T-helper 2 cell (primary cell): ENCODE measurements around the gene RAB17.
"Not testable (repeated sequence)": the region's sequence is repeated elsewhere in the genome, so short reads cannot be mapped to it uniquely, and the experiment has no call there.

ENCODE experiments used
- DNase-seq, 5 experiments: peaks; one replicate each; pipeline versions ENCODE4 v3.0.0 to v3.0.0-alpha.2; 2012 to 2022

The RAB17 gene

DNA sequence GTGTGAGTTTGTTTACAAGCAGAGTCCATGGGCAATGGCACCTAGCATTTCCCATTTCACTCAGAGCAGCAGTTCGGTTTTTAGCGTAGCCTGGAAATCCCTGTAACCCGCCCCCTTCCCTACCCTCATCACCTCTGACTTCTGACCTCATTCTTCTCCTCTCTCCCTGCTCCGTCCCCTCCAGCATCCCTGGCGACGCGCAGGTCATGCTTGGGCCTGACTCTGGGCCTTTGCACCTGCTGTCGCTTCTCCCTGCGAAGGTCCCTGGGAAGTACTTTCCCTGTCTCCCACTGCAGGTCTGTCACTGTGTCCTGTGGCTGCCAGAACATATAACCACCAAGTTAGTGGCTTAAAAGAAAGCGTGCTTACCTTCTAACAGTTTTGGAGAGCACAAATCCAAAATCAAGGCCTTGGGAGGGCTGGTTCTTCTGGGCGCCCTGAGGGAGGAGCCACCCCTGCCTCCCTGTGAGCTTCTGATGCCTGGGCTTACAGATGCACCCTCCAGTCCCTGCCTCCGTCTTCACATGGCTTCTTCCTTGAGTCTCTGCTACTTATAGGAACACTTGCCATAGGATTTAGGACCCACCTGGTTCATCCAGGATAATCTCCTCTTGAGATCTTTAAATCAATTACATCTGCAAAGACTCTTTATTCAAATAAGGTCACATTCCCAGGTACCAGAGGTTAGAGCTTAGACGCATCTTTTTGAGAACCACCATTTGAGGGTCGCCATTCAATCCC, 8.1 kb upstream of the RAB17 start:
- no peak for DNase-seq

DNA sequence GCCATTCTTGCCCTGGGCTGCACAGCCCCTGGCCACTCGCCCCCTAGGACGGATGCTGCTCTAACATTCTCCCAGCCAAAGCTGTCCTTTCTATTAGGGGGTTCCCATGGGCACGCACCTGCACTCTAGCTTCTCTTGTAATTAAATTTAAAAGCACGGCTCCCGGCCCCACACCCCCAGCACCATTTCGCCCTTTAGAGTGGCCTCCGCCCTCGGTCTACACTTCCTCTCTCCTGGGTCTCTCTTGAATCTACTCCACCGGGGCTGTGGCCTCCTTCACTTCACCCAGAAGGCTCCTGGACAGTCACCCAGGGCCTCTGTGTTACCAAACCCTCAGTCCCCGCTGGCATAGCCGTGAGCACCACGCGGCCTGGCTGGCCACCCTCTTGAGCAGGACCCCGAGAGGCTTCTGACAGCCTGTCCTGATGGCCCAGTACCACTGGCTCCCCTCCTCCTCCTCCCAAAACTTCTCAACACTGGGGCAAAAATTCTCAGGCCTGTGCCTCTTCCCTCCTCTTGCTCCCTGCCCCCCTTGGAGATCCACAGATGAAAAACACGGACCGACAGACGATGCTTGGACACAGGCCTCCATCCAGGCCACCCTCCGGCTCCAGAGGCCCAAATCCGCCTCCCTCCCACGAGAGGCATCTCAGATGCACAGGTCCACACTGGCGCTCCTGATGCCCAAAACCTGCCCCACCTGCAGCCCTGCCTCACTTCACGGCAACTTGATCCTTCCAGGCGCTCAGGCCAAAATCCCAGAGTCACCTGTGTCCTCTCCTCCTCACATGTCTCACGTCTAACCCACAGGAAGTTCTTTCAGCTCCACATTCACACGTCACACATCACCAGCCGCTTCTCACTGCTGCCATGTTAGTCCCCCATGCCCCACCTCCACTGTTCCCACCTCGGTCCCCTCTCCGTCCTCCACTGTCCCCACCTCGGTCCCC, 6.9 kb upstream of the RAB17 start:
- no peak for DNase-seq

DNA sequence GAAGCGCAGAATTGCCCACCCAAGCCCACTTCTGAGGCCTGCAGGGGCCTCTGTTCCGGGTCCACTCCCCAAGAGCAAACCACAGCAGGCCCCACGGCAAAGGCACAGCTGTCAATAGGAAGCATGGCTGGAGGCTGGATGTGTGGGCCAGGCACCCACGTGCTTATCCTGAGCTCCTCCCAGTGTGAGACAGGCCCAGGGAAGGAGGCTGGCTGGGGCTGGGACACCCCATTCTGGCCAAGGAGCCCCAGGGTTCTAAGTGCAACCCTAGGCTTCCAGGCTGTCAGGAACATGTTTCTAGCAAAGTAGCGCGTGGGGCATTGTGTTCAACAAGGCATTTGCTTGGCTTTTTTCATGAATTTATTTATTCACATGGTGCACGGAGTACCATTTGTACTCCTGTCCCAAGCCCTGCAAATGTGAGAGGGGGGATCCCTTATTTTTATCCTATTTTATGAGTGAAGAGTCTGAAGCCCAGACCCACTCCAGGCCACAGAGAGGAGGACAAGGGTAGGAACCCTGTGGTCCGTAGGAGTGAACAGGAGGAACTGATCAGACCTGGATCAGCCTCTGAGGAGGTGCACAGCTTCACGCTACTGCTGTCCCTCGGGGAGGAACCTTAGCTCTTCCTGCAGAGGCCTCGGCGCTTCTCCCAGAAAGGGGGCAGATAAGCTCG, 6.1 kb upstream of the RAB17 start:
- DNase-seq = no peak

DNA sequence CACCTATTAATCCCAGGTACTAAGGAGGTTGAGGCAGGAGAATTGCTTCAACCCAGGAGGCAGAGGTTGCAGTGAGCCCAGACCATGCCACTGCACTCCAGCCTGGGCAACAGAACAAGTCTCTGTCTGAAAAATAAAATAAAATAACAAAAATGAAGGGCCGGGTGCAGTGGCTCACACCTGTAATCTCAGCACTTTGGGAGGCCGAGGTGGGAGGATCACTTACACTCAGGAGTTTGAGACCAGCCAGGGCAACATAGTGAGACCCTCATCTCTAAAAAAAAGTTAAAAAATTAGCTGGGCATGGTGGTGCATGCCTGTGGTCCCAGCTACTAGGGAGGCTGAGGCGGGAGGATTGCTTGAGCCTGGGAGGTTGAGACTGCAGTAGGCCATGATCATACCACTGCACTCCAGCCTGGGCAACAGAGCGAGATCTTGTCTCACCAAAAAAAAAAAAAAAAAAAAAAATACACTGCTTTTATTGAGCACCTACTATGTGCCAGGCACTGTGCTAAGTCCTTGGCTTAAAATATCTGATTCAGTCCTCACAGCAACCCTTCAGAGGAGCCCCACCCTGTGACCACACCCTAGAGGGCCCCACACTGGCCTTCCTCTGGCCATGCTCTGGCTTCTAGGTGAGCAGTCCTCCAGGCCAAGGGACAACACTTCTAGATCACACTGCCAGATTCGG, 5.4 kb upstream of the RAB17 start:
- DNase-seq = not testable (repeated sequence)

- DNase-seq = no peak
Observed at GRCh38 chr2:237594514-237594871, 4.0 kb upstream of the RAB17 start.

- no peak for DNase-seq
Observed at GRCh38 chr2:237593596-237594320, 3.2 kb upstream of the RAB17 start.

- DNase-seq = no peak
Observed at GRCh38 chr2:237593036-237593435, 2.5 kb upstream of the RAB17 start.

GRCh38 chr2:237592425-237592980, 2.0 kb upstream of the RAB17 start:
- no peak for DNase-seq

DNA sequence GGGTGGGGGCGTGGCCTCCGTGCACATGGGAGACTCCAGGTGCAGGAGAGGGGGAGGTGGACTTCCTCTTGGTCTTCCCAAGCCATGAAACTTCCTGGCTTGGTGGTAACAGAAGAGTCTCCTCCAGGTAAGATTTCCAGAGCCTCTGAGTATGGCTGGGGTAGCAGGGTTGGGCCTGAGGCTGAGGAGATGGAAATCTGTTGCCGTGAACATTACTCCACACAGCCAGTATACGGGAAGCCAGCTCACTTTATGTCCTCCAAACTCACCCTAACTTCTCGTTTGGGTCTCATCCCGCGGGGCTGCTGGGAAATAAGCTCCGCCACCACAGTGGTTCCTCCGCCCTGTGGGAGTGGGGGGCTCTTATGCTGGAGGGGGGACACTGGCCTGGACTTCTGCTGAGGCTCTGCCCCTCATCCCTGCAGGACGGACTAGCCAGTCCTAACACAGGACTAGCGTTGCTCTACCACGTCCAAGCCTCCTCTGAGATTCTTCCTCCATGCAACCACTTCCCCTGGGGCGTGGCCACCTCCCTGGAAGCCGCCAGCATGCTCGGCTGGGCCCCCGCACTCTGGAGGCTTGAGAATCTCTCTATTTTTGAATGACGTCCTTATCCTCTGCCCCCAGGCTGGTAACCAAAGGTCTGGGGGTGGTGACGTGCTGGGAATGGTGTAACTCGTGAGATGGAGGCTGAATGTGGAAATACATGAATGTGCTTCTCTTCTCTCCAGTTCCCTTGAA, 777 bp upstream of the RAB17 start:
- DNase-seq = peak in 1 of 5 experiments; percentile 20

DNA sequence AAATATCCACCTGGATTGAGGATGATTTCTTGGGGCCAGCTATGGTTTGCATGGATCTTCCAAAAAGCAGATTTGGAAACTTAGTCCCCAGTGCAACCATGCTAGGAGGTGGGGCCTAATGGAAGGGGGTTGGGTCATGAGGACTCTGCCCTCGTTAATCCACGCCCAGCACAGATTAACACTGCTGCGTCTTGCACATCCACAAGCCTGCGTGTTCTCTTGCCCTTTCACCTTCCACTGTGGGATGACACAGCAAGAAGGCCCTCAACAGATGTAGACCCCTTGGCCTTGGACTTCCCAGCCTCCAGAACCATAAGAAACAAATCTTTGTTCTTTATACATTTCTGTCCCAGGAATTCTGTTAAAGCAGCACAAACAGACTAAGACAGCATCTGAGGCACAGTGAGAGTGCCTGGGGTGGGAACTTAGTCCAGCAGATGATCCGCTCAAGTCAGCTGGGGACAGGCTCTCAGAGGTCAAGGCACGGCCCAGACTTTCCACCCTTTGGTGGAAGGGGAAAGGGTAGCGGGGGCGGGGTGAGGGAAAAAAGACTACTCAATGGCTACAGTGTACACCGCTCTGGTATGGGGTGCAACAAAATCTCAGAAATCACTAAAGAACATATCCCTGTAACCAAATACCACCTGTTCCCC, 2.4 kb downstream of the RAB17 start:
- no peak for DNase-seq

DNA sequence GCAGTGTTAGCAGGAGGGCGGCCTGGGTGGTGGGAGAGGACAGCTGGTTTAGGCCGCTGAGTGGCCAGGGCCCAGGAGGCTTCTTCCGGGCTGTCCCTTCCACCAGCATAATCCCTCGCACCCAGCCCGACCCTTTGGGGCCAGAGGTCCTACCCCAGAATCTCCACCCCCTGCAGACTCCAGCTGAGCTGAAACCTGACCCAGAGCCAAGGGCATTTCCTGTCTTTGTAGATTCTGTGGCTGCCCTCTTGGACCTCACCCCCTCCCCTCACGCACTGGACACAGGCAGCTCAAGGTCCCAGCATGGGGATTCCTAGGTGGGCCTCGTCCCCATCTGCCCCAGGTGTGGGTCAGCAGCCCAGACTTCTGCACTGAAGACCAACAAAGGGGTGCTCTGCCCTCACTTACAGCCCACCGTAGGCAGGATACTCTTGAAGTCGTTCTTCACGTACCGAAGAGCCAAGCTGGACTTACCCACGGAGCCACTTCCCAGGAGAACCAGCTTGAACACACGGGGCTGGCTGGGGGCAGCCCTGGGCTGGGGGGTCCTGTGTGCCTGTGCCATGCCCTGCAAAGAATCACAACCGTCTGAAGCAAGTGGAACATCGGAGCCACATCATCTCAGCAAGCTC, 4.8 kb downstream of the RAB17 start:
- DNase-seq = no peak

DNA sequence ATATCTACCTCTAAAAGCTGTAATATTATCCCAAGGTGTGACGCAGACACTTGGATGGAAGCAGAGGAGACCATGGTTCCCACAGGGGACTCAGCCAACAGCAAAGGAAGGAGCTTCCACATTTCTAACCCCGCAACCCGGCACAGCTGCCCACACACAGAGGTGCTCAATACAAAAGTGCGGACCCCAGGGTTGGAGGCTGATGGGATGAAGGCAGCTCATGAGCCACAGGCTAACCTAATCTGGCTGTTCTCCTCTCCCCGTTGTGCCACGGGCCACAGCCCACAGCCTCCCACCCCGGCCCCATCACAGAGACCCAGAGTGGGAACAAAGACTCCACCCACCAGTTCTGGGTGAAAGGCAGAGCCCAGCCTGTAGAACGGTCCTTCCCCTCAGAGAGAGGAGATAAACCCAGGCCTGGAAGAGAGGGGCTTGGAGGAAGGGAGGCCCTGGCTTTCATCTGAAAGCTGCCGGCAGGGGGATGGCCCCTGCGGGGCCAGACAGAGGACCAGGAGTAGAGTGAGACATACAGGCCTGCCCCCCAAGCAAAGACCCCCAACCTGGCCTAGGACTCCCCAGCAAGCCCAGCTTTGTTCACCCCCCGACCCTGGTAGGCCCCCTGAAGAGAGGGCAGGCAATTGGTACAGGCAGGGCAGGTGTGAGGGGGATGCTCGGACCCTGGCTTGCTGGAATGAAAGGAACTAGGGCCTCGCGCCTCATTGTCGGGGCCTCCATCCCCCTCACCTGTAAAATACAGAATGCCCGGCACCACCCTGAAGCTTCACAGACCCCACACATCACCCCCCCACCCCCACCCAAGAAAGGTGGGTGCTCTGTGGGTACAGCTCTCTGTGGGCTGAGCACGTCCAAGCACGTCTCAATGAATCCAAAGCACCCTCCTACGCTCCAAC, 6.9 kb downstream of the RAB17 start:
- no peak for DNase-seq

DNA sequence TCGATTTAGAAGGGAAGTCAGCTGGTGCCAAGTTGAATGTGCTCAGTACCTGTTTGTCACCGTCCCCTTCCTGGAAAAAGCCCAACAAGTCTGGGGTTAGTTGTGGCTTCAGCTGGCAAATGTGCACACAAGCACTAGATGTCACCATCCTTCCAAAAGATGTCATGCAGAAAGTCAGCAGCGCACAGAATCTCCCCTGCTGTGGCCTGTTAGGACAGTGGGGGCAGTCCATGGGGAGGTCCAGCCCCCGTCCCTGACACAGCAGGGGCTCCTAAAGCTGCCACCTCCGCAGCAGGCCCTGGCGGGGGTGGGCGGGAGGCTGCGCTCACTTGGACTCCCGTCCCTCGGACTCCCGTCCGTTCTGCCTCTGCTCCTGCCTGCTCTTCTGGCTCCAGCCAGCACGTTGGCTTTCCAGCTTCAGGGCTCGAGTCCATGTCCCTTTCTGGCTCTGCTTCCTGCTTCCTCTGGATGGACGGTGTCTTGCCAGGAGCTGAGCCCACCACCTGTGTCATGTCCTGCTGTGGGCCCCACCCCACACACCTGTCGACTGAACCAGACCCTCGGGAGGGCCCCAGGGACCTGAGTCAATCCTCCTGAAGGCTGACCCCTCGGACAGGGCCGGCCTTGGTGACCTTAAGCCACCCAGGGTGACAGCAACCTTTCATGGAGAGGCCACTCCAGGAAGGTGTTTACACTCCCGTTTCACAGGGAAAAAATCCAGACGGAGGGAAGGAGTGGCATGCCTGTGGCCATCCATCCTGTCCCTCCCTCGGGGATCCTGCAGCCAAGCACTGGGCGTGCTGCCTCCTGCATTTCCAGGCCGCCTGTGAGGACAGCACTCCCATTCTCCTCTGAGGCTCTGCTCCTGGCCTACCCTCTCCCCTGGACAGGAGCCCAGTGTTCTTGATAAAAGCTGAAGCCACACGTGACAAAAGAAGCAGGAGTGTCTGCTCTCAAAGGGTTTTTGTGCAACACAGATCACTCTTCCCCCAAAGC, 8.5 kb downstream of the RAB17 start:
- DNase-seq = peak in 2 of 5 experiments; percentile 24 to 78

DNA sequence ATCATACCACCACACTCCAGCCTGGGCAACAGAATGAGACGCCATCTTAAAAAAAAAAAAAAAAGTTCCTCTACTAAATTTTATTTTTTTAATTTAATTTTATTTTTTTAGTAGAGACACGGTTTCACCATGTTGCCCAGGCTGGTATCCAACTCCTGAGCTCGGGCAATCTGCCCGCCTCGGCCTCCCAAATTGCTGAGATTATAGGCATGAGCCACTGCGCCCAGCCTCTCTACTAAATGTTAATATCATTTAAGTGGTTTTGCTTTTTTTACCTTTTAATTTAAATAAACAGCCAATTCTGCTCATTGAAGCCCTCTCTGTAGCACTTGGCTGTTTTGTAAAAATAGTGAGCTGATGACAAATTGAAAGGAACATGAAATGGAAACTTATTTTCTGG, 9.2 kb downstream of the RAB17 start:
- DNase-seq = no peak

- DNase-seq = no peak
Observed at GRCh38 chr2:237577956-237578870, 12.3 kb downstream of the RAB17 start.

DNA sequence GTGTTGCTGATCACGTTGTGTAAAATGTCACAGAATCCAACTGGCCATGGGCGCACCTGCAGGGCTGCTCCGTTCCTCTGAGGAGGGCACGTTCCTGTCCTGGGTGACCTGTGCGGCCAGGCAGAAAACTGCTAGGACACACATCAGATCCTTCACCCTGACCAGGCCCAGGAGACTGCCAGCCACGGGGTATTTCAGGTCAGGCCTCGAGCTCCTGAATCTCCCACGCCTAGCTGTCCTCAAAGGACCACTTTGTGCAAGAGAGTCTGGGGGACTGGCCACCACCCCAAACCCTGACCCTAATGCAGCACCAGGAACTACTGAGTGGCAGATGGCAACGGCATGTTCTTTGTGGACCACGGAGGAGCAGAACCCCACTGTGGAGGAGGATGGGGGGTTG, 13.1 kb downstream of the RAB17 start:
- no peak for DNase-seq
